GM12878 (cell line): ENCODE data around the gene CELSR2.

Experiments used
- FOS ChIP-seq: IDR thresholded peaks from 3 replicates; pipeline ENCODE4 v1.6.1; 2011; ENCODE audit warnings: borderline replicate concordance; ENCODE audit not compliant: insufficient read length; ENCODE audit errors: extremely low read depth
- NRF1 ChIP-seq: conservative IDR thresholded peaks from 2 replicates; pipeline ENCODE4 v1.6.1; 2011; ENCODE audit warnings: mild to moderate bottlenecking, low read depth, low read length, improper control_type of control experiment
- POLR2A ChIP-seq: IDR thresholded peaks from 2 replicates; pipeline ENCODE4 v1.6.1; 2011; ENCODE audit warnings: low read depth, mild to moderate bottlenecking, low read length
- SUZ12 ChIP-seq: fragments of 200-600 bp; sonication (generic); IDR thresholded peaks from one replicate; pipeline ENCODE4 v1.6.1; 2018; ENCODE audit warnings: antibody characterized with exemption, mild to moderate bottlenecking; ENCODE audit not compliant: unreplicated experiment
- USF2 ChIP-seq: IDR thresholded peaks from 2 replicates; pipeline ENCODE4 v1.6.1; 2011; ENCODE audit warnings: low read depth, low read length, improper control_type of control experiment, borderline replicate concordance

GRCh38 chr1:109316506-109316905 lies 67.2 kb downstream of the CELSR2 start:
- no peak for TF ChIP-seq SUZ12
- no peak for TF ChIP-seq USF2
- no peak for TF ChIP-seq NRF1
- TF ChIP-seq FOS, result no peak
- no peak for TF ChIP-seq POLR2A
